Endothelial cell (in vitro differentiated cells): ENCODE measurements around the gene TANGO2. TPM values are rescaled to one million over a fixed set of nuclear protein-coding genes. Genes with fewer than 3 reads are reported as not detected.

Experiments used
- DNase-seq: peaks from one replicate; pipeline ENCODE4 v3.0.0; 2021; ENCODE audit warnings: low spot score
- H3K27ac Mint-ChIP-seq: one replicate; pipeline ENCODE4 v1.8.0; 2021; ENCODE audit warnings: mixed read lengths, inconsistent platforms; ENCODE audit not compliant: unreplicated experiment
- H3K27me3 Mint-ChIP-seq: one replicate; pipeline ENCODE4 v1.8.0; 2021; ENCODE audit warnings: mild to moderate bottlenecking, moderate library complexity, mixed read lengths, inconsistent platforms; ENCODE audit not compliant: unreplicated experiment
- H3K36me3 Mint-ChIP-seq: one replicate; pipeline ENCODE4 v1.8.0; 2021; ENCODE audit warnings: mild to moderate bottlenecking, low read depth, mixed read lengths, inconsistent platforms; ENCODE audit not compliant: unreplicated experiment
- H3K4me1 Mint-ChIP-seq: one replicate; pipeline ENCODE4 v1.8.0; 2021; ENCODE audit warnings: mild to moderate bottlenecking, mixed read lengths, inconsistent platforms; ENCODE audit not compliant: unreplicated experiment
- H3K4me3 Mint-ChIP-seq: one replicate; pipeline ENCODE4 v1.8.0; 2021; ENCODE audit warnings: mild to moderate bottlenecking, mixed read lengths, inconsistent platforms; ENCODE audit not compliant: unreplicated experiment
- H3K9me3 Mint-ChIP-seq: one replicate; pipeline ENCODE4 v1.8.0; 2021; ENCODE audit warnings: mixed read lengths, inconsistent platforms; ENCODE audit not compliant: unreplicated experiment
- CTCF ChIP-seq: fragments of 200-600 bp; sonication (generic); IDR thresholded peaks from one replicate; pipeline ENCODE4 v1.5.0; 2021; ENCODE audit warnings: antibody characterized with exemption; ENCODE audit not compliant: unreplicated experiment
- total RNA-seq: library from RNA; stranded (reverse); fragmentation: NEBNext Ultra II Directional; extraction: Animal tissue kit (Norgen Biotek cat#: 25700); gene quantifications from one replicate; pipeline ENCODE4 v1.2.1, GENCODE V29; 2021; ENCODE audit not compliant: unreplicated experiment

TANGO2 gene
- total RNA-seq, 1 donor from 2014 or later, result 15.3 TPM

GRCh38 chr22:20028855-20029549 lies 8.1 kb downstream of the TANGO2 start:
- TF ChIP-seq CTCF, result no peak
- H3K4me1 Mint-ChIP-seq, result peaks cover 6% of the 10 kb centered on the region
- H3K36me3 Mint-ChIP-seq, result peaks cover 6% of the 10 kb centered on the region
- peaks cover 4% of the 10 kb centered on the region for H3K27me3 Mint-ChIP-seq
- H3K4me3 Mint-ChIP-seq, result no peak overlapping the region
- no peak for DNase-seq
- no peak overlapping the region for H3K27ac Mint-ChIP-seq
- H3K9me3 Mint-ChIP-seq, result no peaks in the 10 kb centered on the region

- Mint-ChIP-seq H3K27ac (no peak overlapping the region), H3K36me3 (peaks cover 6% of the 10 kb centered on the region), H3K4me3 (no peak overlapping the region), H3K4me1 (peaks cover 6% of the 10 kb centered on the region), H3K27me3 (peaks cover 5% of the 10 kb centered on the region), H3K9me3 (no peaks in the 10 kb centered on the region)
- DNase-seq, result no peak
- TF ChIP-seq CTCF, result no peak
These were observed 8.8 kb downstream of the TANGO2 start for GRCh38 chr22:20029550-20030225.

GRCh38 chr22:20031732-20032406 lies 11.0 kb downstream of the TANGO2 start:
- H3K9me3 Mint-ChIP-seq, result no peaks in the 10 kb centered on the region
- no peak overlapping the region for H3K27ac Mint-ChIP-seq
- H3K4me3 Mint-ChIP-seq, result no peak overlapping the region
- peaks cover 6% of the 10 kb centered on the region for H3K27me3 Mint-ChIP-seq
- H3K4me1 Mint-ChIP-seq, result peaks cover 2% of the 10 kb centered on the region
- TF ChIP-seq CTCF, result no peak
- DNase-seq, result no peak
- H3K36me3 Mint-ChIP-seq, result no peaks in the 10 kb centered on the region

GRCh38 chr22:20032407-20032991 lies 11.6 kb downstream of the TANGO2 start:
- peaks cover 6% of the 10 kb centered on the region for H3K27me3 Mint-ChIP-seq
- no peak overlapping the region for H3K27ac Mint-ChIP-seq
- peaks cover 7% of the 10 kb centered on the region for H3K4me1 Mint-ChIP-seq
- DNase-seq, result no peak
- TF ChIP-seq CTCF, result no peak
- no peaks in the 10 kb centered on the region for H3K9me3 Mint-ChIP-seq
- no peaks in the 10 kb centered on the region for H3K36me3 Mint-ChIP-seq
- no peak overlapping the region for H3K4me3 Mint-ChIP-seq
